HepG2 (cell line): Measurements from ENCODE around the gene ARHGEF40. TPM values are rescaled to one million over a fixed set of nuclear protein-coding genes. Genes with fewer than 3 reads are reported as not detected.

ENCODE experiments used
- ADNP ChIP-seq: sonication (generic); formaldehyde crosslinking; IDR thresholded peaks from 2 replicates; pipeline ENCODE4 v1.4.0; 2020; ENCODE audit warnings: missing genetic modification reagents
- BRF2 ChIP-seq: sonication (generic); formaldehyde crosslinking; IDR thresholded peaks from 2 replicates; pipeline ENCODE4 v1.8.1; 2022; ENCODE audit warnings: mild to moderate bottlenecking, missing genetic modification reagents
- CEBPG ChIP-seq: IDR thresholded peaks from 2 replicates; pipeline ENCODE4 v1.6.1; 2016
- DNMT1 ChIP-seq: sonication (generic); formaldehyde crosslinking; IDR thresholded peaks from 2 replicates; pipeline ENCODE4 v1.5.1; 2020; ENCODE audit warnings: mild to moderate bottlenecking, missing genetic modification reagents
- ELF4 ChIP-seq: sonication (generic); formaldehyde crosslinking; IDR thresholded peaks from 2 replicates; pipeline ENCODE4 v1.5.0; 2020; ENCODE audit warnings: missing genetic modification reagents, mild to moderate bottlenecking, moderate library complexity, borderline replicate concordance
- GRHL1 ChIP-seq: sonication (generic); formaldehyde crosslinking; conservative IDR thresholded peaks from 2 replicates; pipeline ENCODE4 v1.8.0; 2022; ENCODE audit warnings: missing genetic modification reagents
- HOXA5 ChIP-seq: sonication (generic); formaldehyde crosslinking; IDR thresholded peaks from 2 replicates; pipeline ENCODE4 v1.4.0; 2020; ENCODE audit warnings: missing genetic modification reagents
- MATR3 ChIP-seq: sonication (generic); formaldehyde crosslinking; IDR thresholded peaks from 2 replicates; pipeline ENCODE4 v1.4.0; 2020; ENCODE audit warnings: missing genetic modification reagents
- REL ChIP-seq: sonication (generic); formaldehyde crosslinking; conservative IDR thresholded peaks from 2 replicates; pipeline ENCODE4 v1.8.0; 2022; ENCODE audit warnings: mild to moderate bottlenecking, missing genetic modification reagents, moderate library complexity
- SAFB2 ChIP-seq: sonication (generic); formaldehyde crosslinking; IDR thresholded peaks from 2 replicates; pipeline ENCODE4 v1.5.1; 2020; ENCODE audit warnings: missing genetic modification reagents, low read depth, mild to moderate bottlenecking, borderline replicate concordance
- TP53 ChIP-seq: sonication (generic); formaldehyde crosslinking; conservative IDR thresholded peaks from 2 replicates; pipeline ENCODE4 v1.4.0; 2020; ENCODE audit warnings: missing genetic modification reagents
- WIZ ChIP-seq: sonication (generic); formaldehyde crosslinking; IDR thresholded peaks from 2 replicates; pipeline ENCODE4 v1.5.1; 2020; ENCODE audit warnings: mild to moderate bottlenecking, missing genetic modification reagents
- ZKSCAN8 ChIP-seq: IDR thresholded peaks from 2 replicates; pipeline ENCODE4 v1.6.1; 2016; ENCODE audit warnings: borderline replicate concordance, missing genetic modification reagents, missing compliant biosample characterization
- ZNF337 ChIP-seq: sonication (generic); formaldehyde crosslinking; IDR thresholded peaks from 2 replicates; pipeline ENCODE4 v1.5.1; 2020; ENCODE audit warnings: missing genetic modification reagents, low read depth, mild to moderate bottlenecking, borderline replicate concordance
- ZNF33B ChIP-seq: sonication (generic); formaldehyde crosslinking; IDR thresholded peaks from 2 replicates; pipeline ENCODE4 v1.5.1; 2020; ENCODE audit warnings: mild to moderate bottlenecking, missing genetic modification reagents
- ZNF775 ChIP-seq: sonication (generic); formaldehyde crosslinking; IDR thresholded peaks from 2 replicates; pipeline ENCODE4 v1.4.0; 2020; ENCODE audit warnings: missing genetic modification reagents, mild to moderate bottlenecking, moderate library complexity, borderline replicate concordance
- ZSCAN25 ChIP-seq: sonication (generic); formaldehyde crosslinking; IDR thresholded peaks from 2 replicates; pipeline ENCODE4 v1.8.0; 2022; ENCODE audit warnings: mild to moderate bottlenecking, missing genetic modification reagents
- polyA plus RNA-seq, 8 experiments: library from polyadenylated mRNA; depleted of rRNA in 3 of 8; stranded (reverse) in 7 of 8; unstranded in 1 of 8; fragments of >200 nt; fragmentation: Illumina TruSeq in 4 of 8; extraction: Trizol in 4 of 8; gene quantifications; 2 replicates each; pipeline versions ENCODE4 v1.2.1 to v1.2.3, GENCODE V29; 2011 to 2016; ENCODE audit warnings: low read depth in 4 of 8, missing spikeins in 1 of 8, mixed read lengths in 1 of 8; ENCODE audit not compliant: insufficient read depth in 1 of 8
- total RNA-seq, 5 experiments: library from RNA; depleted of rRNA; stranded (reverse); fragments of >200 nt; fragmentation: Illumina TruSeq; extraction: Trizol; gene quantifications; 2 replicates each; pipeline ENCODE4 v1.2.3, GENCODE V29; 2016; ENCODE audit warnings: low read depth in 1 of 5
- TF ChIP-seq, protein P1 (sequence below): sonication (generic); formaldehyde crosslinking; IDR thresholded peaks from 2 replicates; pipeline ENCODE4 v1.4.0; 2020; ENCODE audit warnings: mild to moderate bottlenecking, low read depth, missing genetic modification reagents
- TF ChIP-seq, protein P2 (sequence below): sonication (generic); formaldehyde crosslinking; IDR thresholded peaks from 2 replicates; pipeline ENCODE4 v1.4.0; 2020; ENCODE audit warnings: missing genetic modification reagents; ENCODE audit errors: not compliant biosample characterization
- TF ChIP-seq, protein P3 (sequence below): sonication (generic); formaldehyde crosslinking; IDR thresholded peaks from 2 replicates; pipeline ENCODE4 v1.8.1; 2023; ENCODE audit warnings: mild to moderate bottlenecking, missing genetic modification reagents, borderline replicate concordance
- TF ChIP-seq, protein P4 (sequence below): IDR thresholded peaks from 2 replicates; pipeline ENCODE4 v1.6.1; 2012; ENCODE audit warnings: low read depth, low read length, improper control_type of control experiment

The ARHGEF40 gene
- total and polyA plus RNA-seq, 2 of the 13 experiments (the other 11 are each of a cell fraction or from before 2014, with no cell fraction given), result 28.1 to 78.1 TPM

GRCh38 chr14:21056520-21057163 is 13.5 kb upstream of the ARHGEF40 start (continued):
- TF ChIP-seq BRF2 (CRISPR knock-in tag), result no peak
- no peak for TF ChIP-seq CEBPG (CRISPR knock-in tag)
- 0 out of 2 replicates have a peak, but pooled peaks have one; percentile 54 for TF ChIP-seq DNMT1 (CRISPR knock-in tag)
- 0 out of 2 replicates have a peak, but pooled peaks have one; percentile 41 for TF ChIP-seq WIZ (CRISPR knock-in tag)
- TF ChIP-seq ZKSCAN8 (CRISPR knock-in tag), result no peak
- TF ChIP-seq MATR3 (CRISPR knock-in tag), result no peak
- TF ChIP-seq ZNF337, result 0 out of 2 replicates have a peak, but pooled peaks have one; percentile 8
- no peak for TF ChIP-seq ZNF33B (CRISPR knock-in tag)
- TF ChIP-seq, protein P1, sequence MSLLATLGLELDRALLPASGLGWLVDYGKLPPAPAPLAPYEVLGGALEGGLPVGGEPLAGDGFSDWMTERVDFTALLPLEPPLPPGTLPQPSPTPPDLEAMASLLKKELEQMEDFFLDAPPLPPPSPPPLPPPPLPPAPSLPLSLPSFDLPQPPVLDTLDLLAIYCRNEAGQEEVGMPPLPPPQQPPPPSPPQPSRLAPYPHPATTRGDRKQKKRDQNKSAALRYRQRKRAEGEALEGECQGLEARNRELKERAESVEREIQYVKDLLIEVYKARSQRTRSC (CRISPR knock-in tag), result no peak
- TF ChIP-seq SAFB2, result no peak
- no peak for TF ChIP-seq ZNF775 (CRISPR knock-in tag)
- TF ChIP-seq ELF4 (CRISPR knock-in tag), result no peak
- no peak for TF ChIP-seq HOXA5 (CRISPR knock-in tag)
- TF ChIP-seq, protein P2, sequence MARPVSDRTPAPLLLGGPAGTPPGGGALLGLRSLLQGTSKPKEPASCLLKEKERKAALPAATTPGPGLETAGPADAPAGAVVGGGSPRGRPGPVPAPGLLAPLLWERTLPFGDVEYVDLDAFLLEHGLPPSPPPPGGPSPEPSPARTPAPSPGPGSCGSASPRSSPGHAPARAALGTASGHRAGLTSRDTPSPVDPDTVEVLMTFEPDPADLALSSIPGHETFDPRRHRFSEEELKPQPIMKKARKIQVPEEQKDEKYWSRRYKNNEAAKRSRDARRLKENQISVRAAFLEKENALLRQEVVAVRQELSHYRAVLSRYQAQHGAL, result no peak
- TF ChIP-seq TP53 (CRISPR knock-in tag), result no peak
- TF ChIP-seq GRHL1 (CRISPR knock-in tag), result no peak
- TF ChIP-seq, protein P3, sequence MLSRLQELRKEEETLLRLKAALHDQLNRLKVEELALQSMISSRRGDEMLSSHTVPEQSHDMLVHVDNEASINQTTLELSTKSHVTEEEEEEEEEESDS (CRISPR knock-in tag), result no peak
- TF ChIP-seq, protein P4, sequence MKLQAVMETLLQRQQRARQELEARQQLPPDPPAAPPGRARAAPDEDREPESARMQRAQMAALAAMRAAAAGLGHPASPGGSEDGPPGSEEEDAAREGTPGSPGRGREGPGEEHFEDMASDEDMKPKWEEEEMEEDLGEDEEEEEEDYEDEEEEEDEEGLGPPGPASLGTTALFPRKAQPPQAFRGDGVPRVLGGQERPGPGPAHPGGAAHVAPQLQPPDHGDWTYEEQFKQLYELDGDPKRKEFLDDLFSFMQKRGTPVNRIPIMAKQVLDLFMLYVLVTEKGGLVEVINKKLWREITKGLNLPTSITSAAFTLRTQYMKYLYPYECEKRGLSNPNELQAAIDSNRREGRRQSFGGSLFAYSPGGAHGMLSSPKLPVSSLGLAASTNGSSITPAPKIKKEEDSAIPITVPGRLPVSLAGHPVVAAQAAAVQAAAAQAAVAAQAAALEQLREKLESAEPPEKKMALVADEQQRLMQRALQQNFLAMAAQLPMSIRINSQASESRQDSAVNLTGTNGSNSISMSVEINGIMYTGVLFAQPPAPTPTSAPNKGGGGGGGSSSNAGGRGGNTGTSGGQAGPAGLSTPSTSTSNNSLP, result no peak
- no peak for TF ChIP-seq ADNP
- no peak for TF ChIP-seq ZSCAN25 (CRISPR knock-in tag)
- TF ChIP-seq REL (CRISPR knock-in tag), result no peak
